GM18517 (cell line): ENCODE measurements around the gene IL10RA.
A peak's percentile ranks its signal among the peaks of the same experiment; 100 is the strongest.

ENCODE experiments used
- ATAC-seq: cut with Tn5 transposase; IDR thresholded peaks from one replicate; pipeline ENCODE4 v1.9.1; 2021; ENCODE audit warnings: mild to moderate bottlenecking, moderate library complexity; ENCODE audit not compliant: unreplicated experiment

IL10RA gene

GRCh38 chr11:118005224-118006152 is 19.3 kb downstream of the IL10RA start:
- no peak for ATAC-seq

DNA sequence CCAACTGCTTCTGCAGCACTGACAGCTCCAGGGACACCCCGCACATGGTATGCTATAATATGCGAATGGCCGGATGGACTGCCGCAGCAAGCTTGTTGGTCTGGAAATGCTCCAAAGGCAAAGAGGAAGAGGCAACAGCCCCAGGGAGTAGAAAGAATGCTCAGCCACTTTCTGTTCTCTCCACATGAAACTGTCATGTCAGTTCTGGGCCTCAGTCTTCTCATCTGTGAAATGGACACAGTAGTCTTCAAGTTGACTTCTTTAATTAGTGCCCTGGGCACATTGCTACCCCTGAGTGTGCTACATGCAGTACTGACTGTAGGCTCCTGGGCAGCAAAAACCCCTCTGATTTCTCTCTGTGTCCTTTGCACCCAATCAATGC is 19.9 kb downstream of the IL10RA start:
- no peak for ATAC-seq

DNA sequence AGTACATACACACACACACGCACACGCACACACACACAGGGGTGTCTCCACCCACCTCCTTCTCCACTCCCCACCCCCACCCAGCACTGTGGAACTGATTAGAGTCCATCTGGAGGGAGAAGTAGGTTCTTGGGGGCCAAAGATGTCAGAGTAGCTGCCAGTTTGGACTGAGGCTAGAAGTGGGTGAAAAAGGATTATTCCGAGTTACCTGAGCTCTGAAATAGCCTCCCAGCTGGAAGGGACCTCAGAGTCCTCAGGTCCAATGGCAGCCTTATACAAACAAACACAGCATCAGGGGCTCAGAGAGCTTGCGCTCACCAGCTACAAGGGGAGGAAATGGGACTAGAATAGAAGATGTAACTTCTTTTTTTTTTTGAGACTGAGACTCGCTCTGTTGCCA is 20.8 kb downstream of the IL10RA start:
- no peak for ATAC-seq

- ATAC-seq = peak; percentile 39
These were observed 21.5 kb downstream of the IL10RA start for GRCh38 chr11:118007563-118008270.

DNA sequence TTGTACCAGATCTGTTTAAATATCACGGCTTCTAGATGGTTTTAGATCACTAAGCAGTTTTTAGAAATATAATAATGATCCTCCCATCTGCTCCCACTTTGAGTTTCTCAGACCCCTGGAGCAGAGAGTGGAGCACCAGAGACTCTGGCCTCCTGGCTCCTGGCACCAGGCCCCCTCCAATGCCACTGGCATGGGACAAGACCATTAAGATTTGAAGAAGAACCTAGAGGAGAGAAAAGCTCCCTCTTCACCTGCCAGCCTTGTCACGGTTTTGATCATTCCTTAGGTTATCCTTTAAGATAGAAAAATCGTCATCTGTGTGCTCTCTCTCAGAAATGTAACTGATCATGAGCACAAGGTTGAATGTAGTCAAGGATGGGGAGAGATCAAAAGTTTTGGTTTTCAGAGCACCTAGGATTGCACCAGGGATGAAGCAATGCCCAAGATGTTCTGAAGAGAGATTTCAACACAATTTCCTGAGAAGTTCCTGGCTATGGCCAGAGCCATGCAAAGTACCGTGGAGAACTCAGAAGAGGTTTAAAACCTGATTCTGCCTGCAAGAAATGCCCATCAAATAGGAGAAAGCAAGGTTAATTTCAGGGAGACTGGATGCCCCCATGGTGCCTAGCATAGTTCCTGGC is 22.2 kb downstream of the IL10RA start:
- ATAC-seq = no peak

DNA sequence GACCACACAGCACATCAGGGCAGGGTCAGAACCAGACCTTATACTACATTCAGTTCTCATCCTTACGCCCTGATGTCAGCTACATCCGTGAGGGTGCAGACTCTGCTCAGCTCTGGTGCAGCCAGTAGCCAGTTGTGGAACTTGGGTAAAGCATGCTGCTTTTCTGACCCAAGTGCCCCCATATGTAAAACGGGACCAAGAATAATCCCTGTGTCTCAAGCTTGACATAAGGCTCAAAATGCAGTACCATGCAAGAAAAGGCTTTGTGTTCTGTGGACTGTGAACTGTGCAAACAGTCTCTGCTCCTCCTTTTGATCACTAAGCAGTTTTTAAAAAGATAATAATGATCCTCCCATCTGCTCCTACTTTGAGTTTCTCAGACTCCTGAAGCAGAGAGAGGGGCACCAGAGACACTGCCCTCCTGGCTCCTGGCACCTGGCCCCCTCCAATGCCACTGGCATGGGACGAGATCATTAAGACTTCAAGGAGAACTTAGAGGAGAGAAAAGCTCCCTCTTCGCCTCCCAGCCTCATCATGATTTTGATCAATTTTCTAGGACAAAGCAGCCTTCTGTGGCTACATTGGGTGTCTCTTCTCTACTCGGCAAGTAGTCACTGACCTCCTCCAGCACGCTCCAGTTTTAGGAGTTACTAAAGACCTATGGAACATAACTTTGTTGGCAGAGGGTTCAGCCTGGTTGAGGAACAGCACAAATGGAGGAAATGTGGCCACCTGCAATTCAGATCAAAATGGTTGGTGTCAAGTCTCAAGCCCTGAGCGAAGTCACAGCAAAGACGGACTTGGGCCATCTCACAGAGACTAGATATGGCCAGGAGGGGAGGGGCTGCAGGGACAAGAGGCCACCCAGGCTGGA is 23.9 kb downstream of the IL10RA start:
- ATAC-seq = no peak

- ATAC-seq = peak; percentile 69
These were observed 24.7 kb downstream of the IL10RA start for GRCh38 chr11:118010738-118011461.

DNA sequence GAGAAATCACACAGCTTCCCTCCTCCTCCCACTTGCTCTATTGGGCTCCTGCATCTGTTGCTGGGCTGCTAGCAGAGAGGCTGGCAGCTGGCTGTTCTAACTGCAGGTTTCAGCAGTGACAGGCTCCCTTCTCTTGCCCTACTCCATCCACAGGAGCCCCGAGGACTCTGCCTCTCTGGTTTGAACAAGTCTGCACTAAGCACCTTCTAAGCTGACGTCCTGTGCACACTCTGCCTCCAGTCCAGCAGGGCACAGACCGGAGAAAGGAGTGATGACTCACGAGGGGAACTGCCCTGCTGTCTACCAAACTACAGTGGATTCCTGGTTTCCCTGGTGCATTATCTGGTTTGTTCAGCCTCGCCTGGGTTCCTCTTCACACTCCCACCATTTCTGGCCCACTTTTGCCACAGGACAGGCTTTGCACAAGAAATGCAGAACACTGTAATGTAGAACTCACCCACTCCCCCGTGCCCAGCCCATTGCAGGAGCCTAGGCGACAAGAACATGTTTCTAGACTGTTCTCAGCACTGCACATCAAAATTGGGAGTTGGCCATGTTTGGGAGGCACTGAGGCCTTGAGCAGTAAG is 26.0 kb downstream of the IL10RA start:
- no peak for ATAC-seq

- no peak for ATAC-seq
These were observed 27.8 kb downstream of the IL10RA start for GRCh38 chr11:118014022-118014421.

- no peak for ATAC-seq
These were observed 29.2 kb downstream of the IL10RA start for GRCh38 chr11:118015385-118015841.

DNA sequence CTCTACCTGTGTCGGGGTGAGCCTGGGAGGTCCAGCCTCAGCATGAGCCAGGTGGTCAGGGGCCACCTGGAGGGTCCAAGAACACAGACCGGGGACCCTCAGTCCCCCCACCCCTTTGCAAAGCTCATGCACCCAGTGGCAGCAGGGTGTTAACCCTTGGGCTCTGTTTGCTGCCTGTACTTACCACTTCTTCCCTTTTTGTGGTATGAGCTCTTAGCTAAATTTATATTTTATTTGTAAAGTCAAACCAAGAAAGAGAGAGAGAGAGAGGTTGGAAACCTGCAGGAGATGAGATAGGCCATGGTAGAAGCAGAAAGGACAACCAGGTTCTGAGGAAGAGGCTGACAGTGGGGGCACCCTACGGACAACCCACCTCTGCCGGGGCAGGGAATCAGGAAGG is 29.9 kb downstream of the IL10RA start:
- no peak for ATAC-seq

DNA sequence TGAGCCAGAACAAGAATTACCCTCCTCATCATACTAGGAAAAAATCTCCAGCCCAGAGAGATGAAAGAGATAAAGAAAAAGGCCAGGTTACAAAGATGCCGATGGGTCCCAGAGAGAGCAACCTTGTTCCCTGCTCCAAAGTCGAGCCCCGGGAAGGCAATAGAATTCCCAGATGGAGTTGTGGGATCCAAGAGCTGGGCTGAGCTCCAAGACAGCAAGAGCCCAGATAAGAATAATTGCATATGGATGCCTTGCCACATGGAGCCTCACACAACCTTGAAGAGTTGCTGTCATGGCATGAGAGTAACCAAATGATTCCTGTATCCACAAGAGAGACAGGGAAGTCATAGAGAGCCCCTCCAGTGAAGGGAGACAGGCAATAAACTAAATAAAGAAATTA is 30.9 kb downstream of the IL10RA start:
- ATAC-seq = no peak

DNA sequence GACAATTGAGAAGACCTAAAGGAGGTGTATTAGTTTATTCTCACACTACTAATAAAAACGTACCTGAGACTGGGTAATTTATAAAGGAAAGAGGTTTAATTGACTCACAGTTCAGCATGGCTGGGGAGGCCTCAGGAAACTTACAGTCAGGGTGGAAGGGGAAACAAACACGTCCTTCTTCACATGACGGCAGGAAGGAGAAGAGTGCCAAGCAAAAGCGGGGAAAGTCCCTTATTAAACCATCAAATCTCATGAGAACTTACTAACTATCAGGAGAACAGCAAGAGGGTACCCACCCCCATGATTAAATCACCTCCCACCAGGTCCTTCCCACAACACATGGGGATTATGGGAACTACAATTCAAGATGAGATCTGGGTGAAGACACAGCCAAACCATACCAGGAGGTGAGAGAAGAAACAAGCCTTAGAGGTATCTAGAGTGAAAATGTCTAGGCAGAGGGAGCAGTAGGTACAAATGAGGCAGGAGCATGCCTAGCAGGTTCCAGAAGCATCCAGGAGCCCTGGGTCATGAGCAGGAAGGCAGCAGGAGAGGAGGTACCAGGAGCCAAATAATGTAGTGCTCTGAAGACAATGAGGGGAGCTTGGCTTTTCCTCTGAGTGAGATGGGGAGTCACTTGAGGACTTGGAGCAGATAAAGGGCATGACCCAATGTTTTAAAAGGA is 31.6 kb downstream of the IL10RA start:
- ATAC-seq = no peak

DNA sequence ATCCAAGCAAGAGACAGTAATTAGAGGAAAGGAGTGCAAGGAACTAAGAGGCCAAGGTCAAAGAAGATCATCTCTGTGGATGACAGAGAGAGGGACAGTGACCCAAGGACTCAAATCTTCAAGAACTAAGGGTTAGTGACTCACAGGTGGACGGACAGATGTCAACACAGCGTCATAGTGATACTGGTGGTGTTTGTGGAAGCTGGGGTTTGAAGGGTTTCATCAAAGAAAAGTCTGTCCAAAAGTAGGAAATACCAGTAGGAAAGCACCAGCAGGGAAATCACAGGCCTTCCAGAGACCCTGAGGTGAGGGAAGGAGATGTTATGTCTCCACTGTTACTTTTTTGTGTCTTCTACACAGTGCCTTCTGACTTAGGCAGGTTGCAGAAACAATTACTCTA is 32.2 kb downstream of the IL10RA start:
- no peak for ATAC-seq

- ATAC-seq = no peak
These were observed 35.0 kb downstream of the IL10RA start for GRCh38 chr11:118021146-118021545.

DNA sequence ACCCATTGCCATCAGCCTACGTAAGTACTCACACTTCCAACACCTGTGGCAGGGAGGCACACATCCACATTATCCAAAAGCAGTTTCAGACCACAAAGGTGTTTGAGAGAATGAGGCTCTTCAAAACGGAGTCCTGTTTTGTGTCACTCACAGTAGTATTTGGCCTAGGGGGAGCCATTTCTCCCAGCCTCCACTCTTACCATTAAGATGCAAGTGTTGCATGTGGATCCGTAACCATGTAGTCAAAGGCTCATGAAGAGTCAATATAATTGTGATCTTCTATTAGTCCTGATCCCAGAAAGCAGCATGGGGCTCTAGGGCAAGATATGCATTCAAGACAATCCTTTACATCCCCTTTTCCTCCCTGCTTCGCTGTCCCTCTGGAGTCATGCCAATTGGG is 41.5 kb downstream of the IL10RA start:
- ATAC-seq = no peak

- ATAC-seq = no peak
These were observed 42.4 kb downstream of the IL10RA start for GRCh38 chr11:118028626-118029025.

DNA sequence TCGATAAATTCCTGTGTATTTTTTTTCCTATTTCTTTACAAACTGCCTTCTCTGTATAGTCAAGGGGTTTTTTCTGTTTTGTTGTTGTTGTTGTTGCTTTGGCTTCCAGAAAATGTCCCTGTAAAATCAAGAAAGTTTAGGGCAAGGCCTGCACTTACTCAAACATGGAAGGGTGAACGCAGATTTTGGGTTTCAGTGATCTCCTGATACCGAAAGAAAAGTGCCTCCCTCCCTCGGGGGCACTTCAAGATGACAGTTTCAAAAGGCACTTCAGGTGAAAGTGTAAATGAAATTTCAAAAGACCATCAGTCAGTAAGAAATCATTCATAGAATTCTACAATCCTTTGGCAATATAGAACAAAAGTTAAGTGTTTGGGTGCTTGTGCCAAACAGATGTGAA is 47.2 kb downstream of the IL10RA start:
- no peak for ATAC-seq

DNA sequence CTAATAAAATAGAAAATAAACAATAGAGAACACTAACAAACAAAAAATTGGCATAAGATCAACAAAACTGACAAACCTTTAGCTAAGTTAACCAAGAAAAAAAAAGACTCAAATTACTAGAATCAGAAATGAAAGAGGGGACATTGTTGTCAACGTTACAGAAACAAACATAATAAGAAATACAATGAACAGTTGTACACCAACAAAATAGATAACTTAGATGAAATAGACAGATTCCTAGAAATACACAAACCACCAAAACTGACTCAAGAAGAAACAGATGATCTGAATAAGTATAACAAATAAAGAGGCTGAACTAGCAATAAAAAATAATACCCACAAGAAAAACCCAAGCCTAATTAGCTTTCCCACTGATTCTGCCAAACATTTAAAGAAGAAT is 55.9 kb downstream of the IL10RA start:
- no peak for ATAC-seq
